ENCODE measurements around the gene OXCT1. TPM values are rescaled to one million over a fixed set of nuclear protein-coding genes. Genes with fewer than 3 reads are reported as not detected.

OXCT1 gene
- total and polyA plus RNA-seq, 2 donors (not counting 3 experiments of a cell fraction or from before 2014, with no cell fraction given), result 12.8 to 37.4 TPM

DNA sequence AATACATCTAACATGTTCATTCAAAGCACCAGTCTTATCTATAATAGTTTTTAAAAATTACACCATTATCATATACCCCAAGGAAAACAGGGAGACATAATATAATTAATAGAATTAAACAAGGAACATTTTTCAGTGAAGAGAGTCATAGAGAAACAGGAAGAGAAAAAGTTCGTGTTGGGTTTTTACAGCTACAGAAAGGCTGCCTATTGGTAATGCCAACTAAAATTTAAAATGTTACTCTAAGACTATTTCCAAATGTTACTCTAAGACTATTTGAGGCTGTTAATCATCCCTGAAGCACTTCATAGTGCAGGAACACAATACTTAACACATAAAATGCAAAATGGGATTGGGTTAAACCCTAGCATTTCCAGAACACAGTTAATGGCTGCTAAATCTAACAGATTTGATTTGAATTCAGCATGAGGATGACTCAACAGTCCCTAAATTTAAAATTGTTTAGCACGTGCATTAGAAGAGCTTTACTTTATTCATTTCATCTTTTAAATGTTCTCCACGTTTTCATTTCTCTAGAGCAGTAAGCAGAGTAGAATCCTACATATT is 54.5 kb downstream of the OXCT1 start:
- Histone ChIP-seq H3K4me2 (ENCODE audit: insufficient read depth, low read length) (no peak overlapping the region), H3K9ac (replicated peaks; ENCODE audit: extremely low read depth, insufficient read depth, low read length) (no peak overlapping the region), H4K20me1 (replicated peaks; ENCODE audit: control insufficient read depth, extremely low read depth, insufficient read depth, low read length) (no peaks in the 10 kb centered on the region), H3K4me3 (replicated peaks in 1 of 3; ENCODE audit: insufficient read depth in 1 of 3, low read depth in 1 of 3, low read length in 3 of 3) (no peak overlapping the region), H3K36me3 (ENCODE audit: control insufficient read depth in 2 of 2, extremely low read depth in 1 of 2, insufficient read depth in 2 of 2, low read length in 2 of 2) (no peaks in the 10 kb centered on the region), H3K9me3 (replicated peaks; ENCODE audit: control insufficient read depth, insufficient read depth, low read length) (no peaks in the 10 kb centered on the region), H3K9me1 (replicated peaks; ENCODE audit: control insufficient read depth, extremely low read depth, insufficient read depth, low read length) (no peaks in the 10 kb centered on the region), H2AFZ (ENCODE audit: low read depth, low read length) (no peak overlapping the region), H3K27me3 (ENCODE audit: control insufficient read depth in 2 of 2, insufficient read depth in 2 of 2, low read length in 2 of 2) (no peaks in the 10 kb centered on the region), H3K79me2 (ENCODE audit: control insufficient read depth, insufficient read depth, low read length) (no peaks in the 10 kb centered on the region), H3K4me1 (ENCODE audit: control insufficient read depth, extremely low read depth, insufficient read depth, low read length) (peaks cover 19% of the 10 kb centered on the region), H3K27ac (ENCODE audit: insufficient read depth, low read depth, low read length) (no peak overlapping the region)
- BruUV-seq (replicated peaks), result no TSS peak
- DNase-seq (ENCODE audit: low read depth, low spot score), result no peak
- dilution Hi-C loops (cut with MboI; ENCODE audit: extremely low pct_ligation_motif_present, low sequenced_read_pairs), result no loop called here
- intact Hi-C loops (cut with micrococcal nuclease), result no loop called here
- POLR2A ChIA-PET, result no interaction called here
- TF ChIP-seq POLR2AphosphoS5 (IDR thresholded peaks at IDR 0.05; ENCODE audit: insufficient read depth, low read depth, low read length) (no peak), MAX (IDR thresholded peaks at IDR 0.05; ENCODE audit: insufficient read depth, insufficient read length) (no peak), POLR2A (IDR thresholded peaks at IDR 0.05; ENCODE audit: low read depth, low read length) (no peak), MYC (IDR thresholded peaks at IDR 0.05; ENCODE audit: low read depth, low read length) (no peak), FOS (IDR thresholded peaks at IDR 0.05; ENCODE audit: borderline replicate concordance, insufficient read depth, low read length) (no peak), GATA2 (IDR thresholded peaks at IDR 0.05; ENCODE audit: insufficient read depth, insufficient read length, low read depth, low read length) (no peak), JUN (IDR thresholded peaks at IDR 0.05; ENCODE audit: borderline replicate concordance, insufficient read depth, insufficient read length, low read depth) (no peak), EZH2 (IDR thresholded peaks at IDR 0.05; ENCODE audit: borderline replicate concordance, low read depth, low read length, severe bottlenecking) (no peak), CTCF (IDR thresholded peaks at IDR 0.05; ENCODE audit: extremely low read depth in 1 of 2, insufficient read depth in 1 of 2, low read depth in 1 of 2, low read length in 2 of 2) (no peak)
- FAIRE-seq, result no peak
- CTCF ChIA-PET, result interaction anchor here (0.8 to 1.2 kb wide), 2 partner anchors 19 to 20 kb away, joined by 3 to 6 read pairs; no protein-coding TSS in a partner anchor
